GM19043 (cell line): Measurements from ENCODE around the gene TLR8.
A peak's percentile ranks its signal among the peaks of the same experiment; 100 is the strongest.
"Not testable (repeated sequence)": the region's sequence is repeated elsewhere in the genome, so short reads cannot be mapped to it uniquely, and the experiment has no call there.

Experiments used
- ATAC-seq: cut with Tn5 transposase; IDR thresholded peaks from one replicate; pipeline ENCODE4 v1.9.1; 2021; ENCODE audit warnings: low read depth; ENCODE audit not compliant: unreplicated experiment

TLR8 gene

DNA sequence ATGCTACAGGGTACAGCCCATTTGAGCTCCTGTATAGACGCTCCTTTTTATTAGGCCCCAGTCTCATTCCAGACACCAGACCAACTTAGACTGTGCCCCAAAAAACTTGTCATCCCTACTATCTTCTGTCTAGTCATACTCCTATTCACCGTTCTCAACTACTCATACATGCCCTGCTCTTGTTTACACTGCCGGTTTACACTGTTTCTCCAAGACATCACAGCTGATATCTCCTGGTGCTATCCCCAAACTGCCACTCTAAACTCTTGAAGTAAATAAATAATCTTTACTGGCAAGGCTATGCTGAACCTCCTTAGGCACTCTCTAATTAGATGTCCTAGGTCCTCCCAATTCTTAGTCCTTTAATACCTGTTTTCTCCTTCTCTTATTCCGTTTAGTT, 38.0 kb downstream of the TLR8 start:
- not testable (repeated sequence) for ATAC-seq

DNA sequence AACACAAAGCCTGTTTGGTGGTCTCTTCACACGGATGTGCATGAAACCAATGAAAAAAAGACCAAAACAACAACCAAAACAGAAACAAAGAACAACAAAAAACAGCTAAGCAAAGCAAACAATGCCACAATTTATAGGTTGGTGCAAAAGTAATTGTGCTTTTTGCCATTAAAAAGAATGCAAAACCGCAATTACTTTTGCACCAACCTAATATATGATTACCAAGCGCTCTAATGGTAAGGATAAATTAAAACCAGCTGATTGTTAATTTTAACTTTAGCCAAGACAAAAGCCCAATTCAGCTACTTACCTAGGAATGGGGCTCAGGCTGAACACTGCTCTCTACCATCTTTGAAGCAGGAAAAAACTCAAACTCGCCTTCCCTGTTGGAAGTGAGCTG, 39.1 kb downstream of the TLR8 start:
- no peak for ATAC-seq

DNA sequence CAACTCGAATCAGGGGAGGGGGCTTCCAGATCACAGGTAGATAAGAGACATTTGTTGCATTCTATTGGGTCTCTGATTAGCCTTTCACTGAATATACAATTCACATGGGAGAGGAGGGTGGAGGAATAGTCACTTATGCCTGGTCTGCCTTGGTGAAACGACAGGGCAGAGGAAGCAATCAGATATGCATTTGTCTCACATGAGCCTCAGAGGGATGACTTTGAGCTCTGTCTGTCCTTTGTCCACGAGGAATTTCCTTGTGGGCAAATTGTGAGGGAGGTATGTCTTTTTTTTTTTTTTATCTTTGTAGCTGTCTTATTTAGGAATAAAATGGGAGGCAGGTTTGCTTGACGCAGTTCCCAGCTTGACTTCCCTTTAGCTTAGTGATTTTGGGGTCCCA, 40.0 kb downstream of the TLR8 start:
- no peak for ATAC-seq

DNA sequence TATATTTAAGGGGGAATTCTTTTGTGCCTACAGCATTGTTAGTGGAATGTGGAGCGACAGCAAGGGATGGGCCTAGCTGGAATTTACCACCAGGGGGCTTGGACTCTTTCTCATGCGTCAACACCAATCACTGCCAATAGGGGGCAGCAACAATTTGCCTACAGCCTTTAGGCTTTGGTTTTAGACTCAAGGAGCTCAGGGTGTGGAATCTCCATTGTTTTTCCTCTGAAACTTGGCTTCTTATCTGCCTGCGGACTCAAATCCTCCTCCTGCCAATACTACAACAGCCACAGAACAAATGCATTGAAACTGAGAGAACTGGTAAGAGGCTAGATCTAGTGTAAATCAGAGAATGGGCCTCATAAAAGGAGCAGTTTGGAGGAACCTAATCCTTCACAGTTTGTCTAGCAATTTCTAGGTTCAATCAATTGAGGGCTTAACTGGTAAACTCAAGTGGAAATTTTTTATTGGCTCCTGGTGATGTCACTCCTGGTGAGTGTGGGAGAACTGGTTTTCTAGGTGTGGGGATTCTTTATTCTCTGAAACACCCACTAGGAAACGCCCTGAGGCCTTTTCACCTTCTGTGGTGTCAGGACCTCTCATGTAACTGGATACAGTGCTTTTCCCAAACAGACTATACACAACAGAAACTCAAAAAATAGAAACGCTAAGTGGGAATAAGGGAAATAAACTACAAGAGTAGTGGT, 40.6 kb downstream of the TLR8 start:
- ATAC-seq = no peak

DNA sequence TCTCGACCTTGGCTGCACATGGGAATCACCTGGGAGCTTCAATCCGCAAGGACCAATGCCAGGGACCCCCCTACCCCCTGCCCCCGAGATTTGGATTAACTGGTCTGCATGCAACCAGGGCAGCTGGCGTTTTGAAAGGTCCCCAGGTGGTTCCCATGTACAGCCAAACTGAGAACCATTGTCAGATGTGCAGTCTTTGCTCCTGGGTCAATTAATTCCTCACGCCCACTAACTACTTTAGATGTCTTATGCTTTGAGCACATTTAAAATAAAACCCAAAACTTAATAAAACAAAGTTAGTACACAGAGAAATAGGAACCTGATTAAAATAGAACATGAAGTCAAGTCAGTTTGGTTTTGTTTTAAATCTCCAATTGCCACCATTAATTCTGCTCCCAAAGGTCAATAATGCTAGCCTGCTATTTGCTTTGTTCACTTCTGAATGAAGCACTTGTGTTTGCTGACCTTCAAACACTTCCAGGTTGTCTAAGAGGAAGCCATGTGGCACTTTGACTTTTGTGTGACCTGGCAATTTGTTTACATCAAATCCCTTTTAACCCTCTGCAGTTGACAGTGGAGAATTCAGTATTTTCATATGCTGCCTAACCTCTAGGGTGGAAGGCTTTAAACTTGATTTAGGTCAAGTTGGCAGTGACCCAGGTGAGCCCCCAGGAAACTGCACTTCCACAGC, 41.3 kb downstream of the TLR8 start:
- ATAC-seq = no peak

DNA sequence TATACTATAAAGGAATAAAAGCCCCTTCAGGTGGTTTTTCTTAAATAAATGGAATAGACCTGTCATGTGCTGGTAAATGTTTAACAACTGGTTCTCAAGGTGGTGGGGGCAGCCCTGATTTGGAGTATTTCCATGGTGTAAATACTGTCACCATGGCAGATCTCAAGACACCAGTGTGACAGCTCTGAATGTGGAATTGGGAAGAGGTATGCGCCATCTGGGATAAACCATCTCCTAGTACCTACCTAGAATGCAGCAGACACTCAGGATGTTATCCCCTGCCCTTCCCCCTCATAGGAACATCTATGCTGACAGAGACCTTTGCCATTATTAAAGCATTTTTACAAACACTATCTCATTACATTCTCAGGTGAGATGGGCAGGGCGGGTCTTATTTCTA, 42.1 kb downstream of the TLR8 start:
- no peak for ATAC-seq

DNA sequence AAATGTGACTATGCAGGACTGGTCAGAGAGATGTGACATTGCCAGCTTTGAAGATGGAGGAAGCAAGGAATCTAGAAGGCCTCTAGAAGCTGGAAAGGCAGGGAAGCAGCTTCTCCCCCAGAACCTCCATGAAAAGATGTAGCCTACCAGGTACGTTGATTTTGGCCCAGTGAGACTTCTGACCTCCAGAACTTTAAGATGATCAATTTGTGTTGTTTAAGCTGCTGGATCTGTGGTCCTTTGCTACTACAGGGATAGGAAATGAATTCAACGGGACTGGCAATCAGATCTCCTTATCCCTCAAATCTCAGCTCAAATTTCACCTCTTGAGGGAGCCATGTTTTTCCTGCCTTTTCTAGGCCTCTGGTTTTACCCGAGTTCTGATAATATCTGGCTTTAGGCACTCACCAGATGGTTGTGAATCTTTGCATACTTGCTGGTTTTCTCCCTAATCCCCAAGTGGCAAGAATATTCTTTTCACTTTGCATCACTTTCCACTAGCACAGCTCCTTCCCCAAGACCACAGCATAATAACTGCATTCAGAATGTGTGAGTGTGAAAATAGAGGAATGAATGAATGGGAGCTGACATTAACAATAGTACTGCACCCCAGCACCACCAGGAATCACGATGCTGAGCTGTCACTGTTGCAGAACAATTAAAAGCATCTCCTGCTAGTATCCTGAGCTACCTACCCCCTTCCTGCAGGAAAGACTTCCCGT, 42.9 kb downstream of the TLR8 start:
- no peak for ATAC-seq

DNA sequence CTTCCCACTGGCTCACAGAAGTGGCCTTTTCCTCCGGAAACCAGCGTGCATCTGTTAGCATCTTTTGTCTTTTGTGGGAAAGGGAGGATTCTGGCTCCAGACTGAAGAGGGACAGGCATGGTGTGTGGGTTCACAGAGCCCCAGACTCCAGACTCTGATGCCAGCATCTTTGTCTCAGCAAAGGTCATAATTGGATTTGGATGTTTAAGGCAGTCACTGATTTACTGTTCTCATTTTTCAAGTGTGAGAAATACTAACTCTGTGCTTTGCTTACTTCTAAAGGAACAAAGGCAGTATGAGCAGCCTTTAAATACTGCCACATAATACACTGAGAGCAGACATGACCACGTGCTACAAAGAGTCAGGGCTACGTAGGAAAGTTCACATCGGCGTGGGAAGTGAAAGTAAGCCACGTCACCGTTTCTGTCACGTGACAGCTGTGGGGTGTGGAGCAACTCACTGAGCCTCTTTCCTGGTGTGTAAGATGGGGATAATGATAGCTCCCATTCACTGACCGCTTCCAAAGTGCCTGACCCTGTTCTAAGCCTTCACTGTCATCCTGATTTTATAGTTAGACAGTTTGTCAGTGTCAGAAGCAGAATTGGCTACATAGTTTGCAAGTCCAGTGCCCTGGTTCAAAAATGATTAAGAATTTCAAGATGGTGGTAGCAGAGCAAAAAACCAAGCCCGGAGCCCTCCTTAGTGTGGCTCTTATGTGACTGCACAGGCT, 43.7 kb downstream of the TLR8 start:
- ATAC-seq = peak; percentile 47

DNA sequence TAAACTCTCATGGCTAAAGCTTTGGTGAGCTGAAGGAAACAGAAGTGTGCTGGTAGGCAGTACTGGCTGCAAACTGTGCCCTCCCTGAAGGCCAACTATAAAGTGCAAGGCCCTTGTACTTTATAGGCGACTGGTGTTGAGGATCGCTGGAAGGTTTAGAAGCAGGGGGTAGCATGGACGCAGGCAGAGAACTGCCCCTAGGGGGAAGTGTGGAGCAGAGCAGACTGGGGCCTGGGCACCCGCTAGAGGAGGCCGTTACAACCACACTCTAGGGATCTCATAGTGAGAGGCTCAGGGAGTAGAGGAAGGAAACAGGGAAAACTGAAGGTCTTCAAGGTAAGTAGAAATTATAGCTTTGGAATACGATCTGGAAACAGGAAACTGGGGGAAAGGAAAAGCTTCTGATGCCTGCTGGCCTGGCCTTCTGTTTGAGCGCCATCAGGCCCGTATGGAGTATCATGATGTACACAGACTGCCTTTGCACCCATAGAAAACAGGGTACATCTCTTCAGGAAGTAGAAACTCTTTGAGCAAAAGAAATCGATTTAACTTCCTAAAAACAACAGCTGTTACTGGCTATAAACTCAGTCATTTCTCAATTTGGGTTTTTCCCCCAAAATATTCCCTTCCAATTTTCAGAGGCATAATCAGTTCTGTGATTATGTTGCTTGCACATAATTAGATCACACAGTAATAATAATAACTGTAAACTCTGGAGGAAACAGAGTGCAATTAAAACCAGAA, 44.6 kb downstream of the TLR8 start:
- ATAC-seq = peak; percentile 48

DNA sequence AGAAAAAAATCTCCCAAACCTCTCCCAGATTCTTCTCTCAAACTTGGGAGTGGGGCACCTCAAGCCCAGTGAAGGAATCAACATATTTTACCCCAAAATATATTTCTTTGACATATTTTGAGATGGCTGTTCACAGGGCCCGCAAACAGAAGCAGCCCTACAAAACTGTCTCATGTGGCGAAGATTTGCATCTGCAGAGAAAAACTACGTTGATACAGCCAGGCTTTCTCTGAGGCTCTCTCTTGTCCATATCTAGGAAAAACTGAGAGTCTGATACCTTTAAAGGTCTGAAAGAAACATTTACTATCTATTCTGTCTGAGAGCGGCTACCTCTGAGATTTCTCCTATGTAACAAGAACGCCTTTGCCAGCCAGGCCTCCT, 45.2 kb downstream of the TLR8 start:
- no peak for ATAC-seq

DNA sequence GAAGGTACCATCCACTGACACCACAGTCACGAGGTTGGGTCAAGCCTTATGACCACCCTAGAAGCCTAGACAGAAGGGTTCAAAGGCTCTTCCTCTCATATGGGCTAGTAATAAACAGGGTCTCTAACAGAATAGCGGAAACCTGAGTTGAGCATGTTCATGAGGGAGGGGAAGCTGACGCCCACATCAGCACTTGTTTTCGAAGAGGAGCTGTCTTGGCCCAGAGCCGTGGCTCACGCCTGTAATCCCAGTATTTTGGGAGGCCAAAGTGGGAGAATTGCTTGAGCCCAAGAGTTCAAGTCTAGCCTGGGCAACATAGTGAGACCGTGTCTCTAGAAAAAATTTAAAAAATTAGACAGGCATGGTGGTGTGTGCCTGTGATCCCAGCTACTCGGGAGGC, 47.0 kb downstream of the TLR8 start:
- ATAC-seq = no peak

DNA sequence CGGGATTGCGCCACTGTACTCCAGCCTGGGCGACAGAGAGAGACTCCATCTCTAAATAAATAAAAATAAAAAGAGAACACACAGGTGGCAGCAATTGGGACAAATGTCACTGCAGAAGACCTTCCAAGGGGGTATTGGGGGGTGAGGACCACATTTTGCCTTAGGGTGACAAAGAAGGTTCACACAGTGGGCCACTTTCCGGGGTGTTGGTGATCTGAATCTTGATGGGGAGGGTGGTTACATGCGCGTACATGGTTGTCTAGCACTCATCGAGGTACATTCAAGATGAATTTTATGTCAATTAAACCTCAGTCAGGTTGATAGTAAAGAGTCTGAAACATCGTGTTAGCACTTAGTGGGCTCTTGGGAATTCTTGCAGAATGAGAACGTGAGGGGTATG, 48.0 kb downstream of the TLR8 start:
- no peak for ATAC-seq

DNA sequence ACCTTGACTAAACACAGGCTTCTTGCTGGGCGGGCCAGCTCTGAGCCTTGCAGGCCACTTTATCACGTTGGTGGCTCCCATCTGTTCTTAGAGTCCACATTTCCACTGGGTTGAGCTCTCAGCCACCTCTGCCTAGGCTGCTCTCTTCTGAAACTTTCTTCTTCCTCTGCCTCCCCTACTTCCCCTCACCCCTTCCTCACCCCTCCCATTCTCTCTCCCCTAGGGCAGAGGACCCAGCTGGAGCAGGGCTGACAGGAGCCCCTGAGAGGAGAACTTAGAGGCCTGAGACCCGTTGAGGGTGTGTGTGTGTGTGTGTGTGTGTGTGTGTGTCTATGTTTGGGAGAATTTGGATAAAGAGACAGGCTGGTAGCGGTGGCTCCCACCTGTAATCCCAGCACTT, 48.6 kb downstream of the TLR8 start:
- no peak for ATAC-seq

DNA sequence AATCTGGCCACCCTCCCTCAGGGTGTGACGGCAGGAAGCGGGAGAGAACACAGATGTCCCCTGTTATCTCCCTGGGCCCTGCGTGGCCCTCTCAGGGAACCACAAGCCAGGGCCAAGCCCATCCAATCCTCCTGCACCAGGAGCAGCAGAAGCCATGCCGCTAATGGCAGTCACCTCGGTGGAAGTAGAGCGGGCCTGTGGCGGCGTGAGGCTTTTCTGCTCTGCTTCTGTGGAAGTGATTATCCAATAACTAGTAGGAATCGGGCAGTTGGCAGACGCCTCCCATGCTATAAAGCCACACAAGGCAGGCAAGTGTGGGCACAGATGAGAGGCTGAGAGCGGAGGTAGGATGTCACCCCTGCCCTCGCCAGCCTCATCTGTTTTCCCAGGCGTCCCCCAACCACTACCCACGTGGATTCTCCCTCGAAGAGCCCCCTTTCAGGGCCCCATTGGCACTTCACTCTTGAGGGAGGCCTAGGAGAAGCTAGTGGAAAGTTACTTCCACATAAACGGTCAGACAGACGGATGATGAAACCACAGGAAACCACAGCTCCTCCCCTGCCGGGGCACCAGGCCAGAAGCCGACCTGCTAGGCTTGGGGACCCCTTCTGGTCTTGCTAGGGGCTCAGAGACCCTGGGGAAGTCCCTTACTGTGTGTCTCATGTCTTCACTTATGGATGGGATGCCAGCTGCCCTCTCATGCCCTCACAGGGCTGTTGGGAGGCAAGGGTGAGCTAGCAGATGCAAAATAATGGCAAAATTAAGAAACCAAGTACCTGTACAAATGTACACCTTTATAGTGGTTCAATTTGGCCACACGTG, 49.7 kb downstream of the TLR8 start:
- ATAC-seq = no peak

DNA sequence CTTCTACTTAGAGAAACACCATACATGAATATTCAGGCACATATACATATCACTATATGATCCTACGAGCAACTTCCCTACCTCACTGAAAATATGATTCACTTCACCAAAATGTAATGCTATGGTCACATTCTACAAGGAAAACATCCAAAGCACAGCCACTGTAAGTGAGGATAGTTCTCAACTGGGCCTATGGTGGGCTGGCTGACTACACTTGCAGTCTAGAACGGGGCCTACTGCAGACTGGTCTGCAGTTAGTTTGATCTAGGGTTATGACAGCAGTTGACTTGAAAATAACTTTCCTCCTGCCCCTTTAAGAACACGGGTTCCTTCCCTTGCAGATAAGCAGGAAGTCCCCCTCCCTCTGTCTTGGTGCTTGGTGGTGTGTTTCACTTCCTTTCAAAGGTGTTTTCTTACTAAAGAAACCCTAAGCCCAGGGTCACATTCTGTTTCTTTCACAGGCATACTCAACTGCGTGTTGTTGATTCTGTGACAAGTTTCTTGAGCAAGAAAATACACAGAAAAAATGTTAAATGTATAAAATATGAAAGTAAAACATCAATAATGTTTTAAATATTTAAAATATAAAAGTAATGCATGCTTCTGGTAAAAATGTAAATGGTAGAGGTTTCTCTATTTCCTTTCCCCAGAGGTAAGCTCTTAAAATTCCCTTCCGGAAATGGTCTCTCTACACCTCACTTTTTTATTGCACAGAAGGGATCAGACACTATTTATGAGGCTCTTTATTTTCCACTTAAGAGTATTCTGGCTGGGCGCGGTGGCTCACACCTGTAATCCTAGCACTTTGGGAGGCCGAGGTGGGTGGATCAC, 50.5 kb downstream of the TLR8 start:
- ATAC-seq = no peak

DNA sequence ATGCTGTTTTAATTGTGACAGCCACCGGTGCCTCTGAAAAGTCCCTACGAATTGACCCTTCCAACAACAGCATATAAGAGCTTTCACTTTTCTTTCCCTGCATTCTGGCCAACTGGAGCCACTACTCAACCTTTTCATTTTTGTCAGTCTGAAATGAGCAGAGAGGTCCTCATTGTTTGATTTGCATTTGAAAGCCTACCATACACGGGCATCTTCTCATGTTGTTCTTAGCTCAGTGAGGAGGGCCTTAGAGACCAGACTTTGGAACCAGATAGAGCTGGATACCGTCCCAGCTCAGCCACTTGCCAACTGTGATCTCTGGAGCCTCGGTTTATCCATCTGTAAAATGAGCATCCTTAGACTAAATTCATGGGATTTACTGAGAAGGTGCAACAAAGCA, 51.6 kb downstream of the TLR8 start:
- no peak for ATAC-seq

DNA sequence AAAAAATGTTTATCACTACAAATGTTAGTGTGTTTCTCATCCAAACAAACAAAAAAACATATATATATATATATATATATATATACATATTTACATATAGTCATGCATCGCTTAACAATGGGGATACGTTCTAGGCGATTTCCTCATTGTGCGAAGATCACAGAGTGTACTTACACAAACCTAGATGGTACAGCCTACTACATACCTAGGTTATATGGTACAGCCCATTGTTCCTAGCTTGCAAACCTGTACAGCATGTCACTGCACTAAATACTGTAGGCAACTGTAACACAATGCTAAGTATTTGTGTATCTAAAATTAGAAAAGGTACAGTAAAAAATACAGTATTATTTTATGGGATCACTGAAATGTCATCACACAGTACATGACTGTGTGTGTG, 52.0 kb downstream of the TLR8 start:
- ATAC-seq = no peak

DNA sequence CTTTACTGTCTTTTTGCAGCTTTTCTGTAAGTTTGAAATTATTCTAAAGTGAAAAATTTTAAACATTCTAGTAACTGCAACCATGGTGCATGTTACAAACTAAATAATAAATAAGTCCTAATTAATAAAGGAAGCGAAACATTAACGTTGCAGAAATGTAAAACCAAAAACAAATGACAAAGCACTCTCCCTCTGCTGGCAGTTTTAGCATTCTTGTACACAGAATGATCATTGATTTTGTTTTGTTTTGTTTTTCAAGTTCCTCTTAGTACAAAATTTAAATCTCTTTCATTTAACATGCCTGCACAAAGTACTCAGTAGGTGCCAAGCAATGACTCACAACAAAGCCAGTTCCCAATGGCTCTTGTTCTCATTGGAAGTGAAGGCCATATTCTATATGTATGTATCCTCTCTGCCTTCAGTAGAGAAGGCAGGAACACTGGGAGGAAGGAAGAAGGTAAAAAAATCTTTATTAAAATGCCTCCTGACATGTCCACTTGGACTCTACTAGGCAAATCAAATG, 54.8 kb downstream of the TLR8 start:
- no peak for ATAC-seq
